ENCODE results near the gene VSIG10. TPM values are rescaled to one million over a fixed set of nuclear protein-coding genes. Genes with fewer than 3 reads are reported as not detected.

VSIG10 gene
- total and polyA plus RNA-seq, 2 of the 4 experiments (the other 2 are of a cell fraction): 5.9 to 10.0 TPM

- ChIA-PET POLR2A (ENCODE audit: unreplicated experiment) (no interaction called here), CTCF (interaction anchor here (1.0 to 2.0 kb wide), 3 partner anchors 10 to 159 kb away, joined by 3 to 10 read pairs (median 4); no protein-coding TSS in a partner anchor)
- peaks cover 10% of the 10 kb centered on the region; the same call in 1 of the 2 replicates for H4K20me1 ChIP-seq (ENCODE audit: insufficient read depth, low read length)
- no TSS peak for BruUV-seq (replicated peaks)
- H2AK5ac ChIP-seq (ENCODE audit: low read depth, low read length): no peak overlapping the region
- H3K14ac ChIP-seq (replicated peaks; ENCODE audit: low read depth, low read length): no peak overlapping the region
- no peak overlapping the region for H2BK20ac ChIP-seq (ENCODE audit: low read depth, low read length)
- H2AK9ac ChIP-seq (replicated peaks; ENCODE audit: low read depth, low read length, poor library complexity): peak overlapping the region; percentile 56
- H3K4me1 ChIP-seq (ENCODE audit: control insufficient read depth, insufficient read depth, low read length): no peaks in the 10 kb centered on the region
- no peak overlapping the region for H3K27ac ChIP-seq (ENCODE audit: insufficient read depth, low read length)
- no peak for TF ChIP-seq RFX5 (IDR thresholded peaks at IDR 0.05; ENCODE audit: low read depth, low read length)
- TF ChIP-seq MXI1 (IDR thresholded peaks at IDR 0.05; ENCODE audit: borderline replicate concordance, low read depth, low read length): no peak
- peak; percentile 54 for TF ChIP-seq CTCF (conservative IDR thresholded peaks at IDR 0.05; ENCODE audit: low read depth, low read length)
- no peak for TF ChIP-seq MAFK (IDR thresholded peaks at IDR 0.05; ENCODE audit: low read depth, low read length)
- TF ChIP-seq SMC3 (IDR thresholded peaks at IDR 0.05; ENCODE audit: low read depth, low read length): peak; percentile 38; the same call in 1 of the 2 replicates
- peak; percentile 50 for TF ChIP-seq RAD21 (IDR thresholded peaks at IDR 0.05; ENCODE audit: low read length)
- no peak overlapping the region for H3K56ac ChIP-seq (ENCODE audit: extremely low read depth, insufficient read depth, low read length)
- H3K9me1 ChIP-seq (ENCODE audit: insufficient read depth, low read length): peaks cover 4% of the 10 kb centered on the region; the same call in 1 of the 2 replicates
- ATAC-seq (ENCODE audit: low read depth): peak; percentile 94
- dilution Hi-C loops (cut with HindIII; ENCODE audit: low sequenced_read_pairs, unreplicated experiment) (no loop called here), in situ Hi-C loops (cut with MboI; ENCODE audit: low sequenced_read_pairs) (loop anchor here (25.0 kb wide), 1 partner anchor 353 kb away; the partner anchor contains the start of gene SUDS3), intact Hi-C loops (cut with micrococcal nuclease) (loop anchor here (1.0 kb wide), 1 partner anchor 159 kb away; no protein-coding TSS in a partner anchor)
- no CpG with 5 or more reads among the region's 5 CpGs for WGBS, 2 experiments (ENCODE audit: extremely low coverage in 2 of 2, insufficient read length in 1 of 2)
- no peak overlapping the region for H2BK120ac ChIP-seq (ENCODE audit: low read depth, low read length)
- peak; percentile 60 for DNase-seq
- H3K18ac ChIP-seq (ENCODE audit: low read depth, low read length): no peak overlapping the region
- no peak overlapping the region for H3K4me3 ChIP-seq (ENCODE audit: insufficient read depth, low read depth, low read length)
- H2BK5ac ChIP-seq (ENCODE audit: low read depth, low read length, poor library complexity, severe bottlenecking): no peak overlapping the region
- no peak overlapping the region; the same call in 1 of the 2 replicates for H3K4ac ChIP-seq (ENCODE audit: low read depth, low read length)
- H4K8ac ChIP-seq (ENCODE audit: low read depth in 2 of 2, low read length in 2 of 2): no peak overlapping the region
- peaks cover 4 to 14% of the 10 kb centered on the region in 2 experiments; a peak in 3 of 4 replicates for H3K79me1 ChIP-seq (ENCODE audit: low read depth in 1 of 2, low read length in 2 of 2)
- no peak overlapping the region for H4K5ac ChIP-seq (ENCODE audit: low read depth, low read length)
- no peaks in the 10 kb centered on the region for H3K9me3 ChIP-seq (ENCODE audit: control insufficient read depth, insufficient read depth, low read length)
- no peak overlapping the region for H3K23ac ChIP-seq (ENCODE audit: low read depth, low read length)
- H3K4me2 ChIP-seq (ENCODE audit: low read depth, low read length): no peak overlapping the region
- H2BK15ac ChIP-seq (ENCODE audit: low read depth, low read length): no peak overlapping the region
- H4K91ac ChIP-seq (ENCODE audit: insufficient read depth, low read depth, low read length): no peak overlapping the region
- peak overlapping the region; percentile 51 for H2AFZ ChIP-seq (replicated peaks; ENCODE audit: low read length, poor library complexity)
- H3K36me3 ChIP-seq (ENCODE audit: control insufficient read depth, insufficient read depth, low read length): peaks cover 57% of the 10 kb centered on the region
- no peaks in the 10 kb centered on the region for H3K27me3 ChIP-seq (ENCODE audit: control insufficient read depth, insufficient read depth, low read length)
- H3K9ac ChIP-seq (ENCODE audit: low read depth, low read length): no peak overlapping the region
Observed at GRCh38 chr12:118034429-118035189, 69.2 kb downstream of the VSIG10 start.

Measured in IMR-90 (cell line).